HG02943 (cell line): ENCODE measurements around the gene GOLM1.

Experiments
- ATAC-seq: cut with Tn5 transposase; IDR thresholded peaks from one replicate; pipeline ENCODE4 v1.9.1; 2021; ENCODE audit warnings: mild to moderate bottlenecking, low read depth, moderate library complexity; ENCODE audit not compliant: unreplicated experiment

The GOLM1 gene

GRCh38 chr9:86005253-86005775 is 94.0 kb downstream of the GOLM1 start:
- ATAC-seq, result no peak

DNA sequence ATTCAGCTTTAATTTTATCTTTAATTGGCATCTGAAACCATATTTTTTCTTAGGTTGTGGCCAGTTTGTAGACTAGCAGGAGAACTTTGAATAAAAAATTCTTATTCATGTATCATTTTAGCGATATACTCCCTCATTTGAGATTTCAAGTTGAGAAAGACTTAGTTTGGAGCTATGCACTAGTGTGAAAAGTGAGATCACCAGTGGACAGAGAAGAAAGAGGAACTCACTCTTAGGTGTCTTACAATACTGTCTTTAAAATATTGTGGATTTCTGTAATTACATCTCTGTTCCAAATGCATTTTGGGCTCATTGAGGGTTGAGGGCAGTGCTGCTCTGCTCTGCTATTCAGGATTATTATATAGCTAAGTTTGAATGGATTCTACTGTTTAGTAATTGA is 103.8 kb downstream of the GOLM1 start:
- ATAC-seq, result no peak

DNA sequence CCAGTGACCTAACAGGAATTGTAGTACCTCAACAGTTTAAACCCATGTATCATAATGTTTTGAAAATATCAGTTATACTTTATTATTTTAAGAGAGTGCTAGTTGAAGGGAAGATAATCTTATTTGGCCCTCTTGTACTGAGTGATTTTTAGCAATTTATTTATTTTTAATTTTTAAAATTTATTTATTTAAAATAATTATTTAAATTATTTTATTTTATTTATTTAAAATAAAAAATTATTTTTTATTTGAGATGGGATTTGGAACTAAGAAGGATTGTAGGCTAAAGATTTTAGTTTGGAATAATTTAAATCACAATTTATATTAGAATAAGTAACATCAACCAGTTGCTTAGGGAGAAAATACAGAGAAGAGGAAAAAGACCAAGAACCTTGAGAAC is 104.3 kb downstream of the GOLM1 start:
- no peak for ATAC-seq

DNA sequence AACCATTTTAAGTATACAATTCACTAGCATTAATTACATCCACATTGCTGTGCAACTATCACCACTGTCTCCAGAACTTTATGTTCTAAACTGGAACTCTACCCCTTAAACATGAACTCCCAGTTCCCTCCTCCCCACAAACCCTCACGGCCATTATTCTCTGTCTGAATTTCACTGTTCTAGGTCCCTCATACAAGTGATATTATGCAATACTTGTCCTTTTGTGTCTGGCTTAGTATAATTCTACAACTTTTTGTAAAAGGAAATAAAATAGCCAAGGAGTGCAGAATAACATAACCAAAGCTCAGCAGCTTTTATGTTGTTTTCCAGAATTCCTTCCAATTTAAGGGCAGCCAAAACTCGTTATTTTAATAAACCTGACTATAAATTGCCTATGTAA is 105.2 kb downstream of the GOLM1 start:
- no peak for ATAC-seq

DNA sequence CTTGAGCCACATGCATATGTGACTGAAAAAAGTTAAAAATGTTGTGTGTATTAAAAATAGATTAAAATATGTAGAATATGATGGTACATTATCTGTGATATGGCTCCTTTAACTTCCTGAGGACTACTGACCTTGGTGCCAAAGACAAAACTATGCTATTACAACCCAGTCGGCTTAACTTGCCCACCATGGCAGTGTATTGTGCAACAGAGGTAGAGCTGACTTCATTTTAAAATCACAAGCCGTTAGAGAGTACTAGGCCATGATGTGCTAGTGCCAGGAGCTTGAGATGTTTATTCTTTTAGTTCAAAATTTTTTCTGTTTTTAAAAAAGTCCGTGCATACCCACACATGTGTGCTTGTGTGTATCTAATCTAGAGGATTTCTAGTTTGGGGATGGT is 112.1 kb downstream of the GOLM1 start:
- no peak for ATAC-seq

DNA sequence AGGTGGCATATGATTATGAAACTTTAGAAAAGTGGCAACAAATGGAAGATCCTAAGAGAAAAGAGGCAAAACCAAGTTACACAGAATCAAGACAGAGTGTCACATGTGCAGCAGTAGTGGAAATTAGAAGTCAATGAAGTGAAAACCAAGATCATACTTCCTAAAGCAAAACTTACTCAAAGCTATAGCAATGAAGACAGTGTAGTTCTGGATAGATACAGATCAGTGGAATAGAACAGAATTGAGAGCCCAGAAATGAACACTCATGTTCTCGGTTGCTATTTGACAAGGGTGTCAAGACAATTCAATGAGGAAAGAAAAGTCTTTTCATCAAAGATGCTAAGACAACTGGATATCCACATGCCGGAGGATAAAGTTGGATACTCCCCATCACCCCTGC is 114.9 kb downstream of the GOLM1 start:
- ATAC-seq, result no peak

GRCh38 chr9:85981369-85981768 is 118.0 kb downstream of the GOLM1 start:
- no peak for ATAC-seq

GRCh38 chr9:85978496-85978895 is 120.9 kb downstream of the GOLM1 start:
- ATAC-seq, result no peak
